ENCODE data around the gene SCIN.
"Not testable (repeated sequence)": the region's sequence is repeated elsewhere in the genome, so short reads cannot be mapped to it uniquely, and the experiment has no call there.

SCIN gene

GRCh38 chr7:12570534-12571461, at the start of gene SCIN:
Gene SCIN, plus strand, starts transcription at chr7:12570720. Its CDS starts 67 bp downstream, at chr7:12570787.
- DNase-seq, result no peak

- DNase-seq, result peak; percentile 14
These were observed 45.6 kb upstream of the SCIN start for GRCh38 chr7:12524794-12525386.

GRCh38 chr7:12526693-12527092, 43.8 kb upstream of the SCIN start:
- not testable (repeated sequence) for DNase-seq

GRCh38 chr7:12527670-12528069, 42.9 kb upstream of the SCIN start:
- DNase-seq, result not testable (repeated sequence)

GRCh38 chr7:12529971-12530710, 40.4 kb upstream of the SCIN start:
- no peak for DNase-seq

- DNase-seq, result no peak
These were observed 38.7 kb upstream of the SCIN start for GRCh38 chr7:12531784-12532183.

GRCh38 chr7:12534046-12534445, 36.5 kb upstream of the SCIN start:
- DNase-seq, result no peak

GRCh38 chr7:12539681-12540080, 30.8 kb upstream of the SCIN start:
- no peak for DNase-seq

- DNase-seq, result no peak
These were observed 29.7 kb upstream of the SCIN start for GRCh38 chr7:12540850-12541249.

- DNase-seq, result no peak
These were observed 26.9 kb upstream of the SCIN start for GRCh38 chr7:12543586-12543985.

GRCh38 chr7:12549106-12549505, 21.4 kb upstream of the SCIN start:
- no peak for DNase-seq

- DNase-seq, result no peak
These were observed 19.6 kb upstream of the SCIN start for GRCh38 chr7:12550956-12551355.

- no peak for DNase-seq
These were observed 17.6 kb upstream of the SCIN start for GRCh38 chr7:12552876-12553275.

- DNase-seq, result no peak
These were observed 17.1 kb upstream of the SCIN start for GRCh38 chr7:12553416-12553815.

GRCh38 chr7:12554351-12554750, 16.2 kb upstream of the SCIN start:
- no peak for DNase-seq

- no peak for DNase-seq
These were observed 15.6 kb upstream of the SCIN start for GRCh38 chr7:12554872-12555271.

- not testable (repeated sequence) for DNase-seq
These were observed 14.8 kb upstream of the SCIN start for GRCh38 chr7:12555695-12556094.

GRCh38 chr7:12556139-12556792, 14.3 kb upstream of the SCIN start:
- DNase-seq, result not testable (repeated sequence)

GRCh38 chr7:12557282-12557681, 13.2 kb upstream of the SCIN start:
- DNase-seq, result no peak

- DNase-seq, result no peak
These were observed 5.3 kb upstream of the SCIN start for GRCh38 chr7:12564996-12565764.

GRCh38 chr7:12565873-12566272, 4.6 kb upstream of the SCIN start:
- no peak for DNase-seq

GRCh38 chr7:12567015-12567414, 3.5 kb upstream of the SCIN start:
- no peak for DNase-seq

All from DMS79 treated with DMSO at 0.1 percent for 48 hours (cell line).